ENCODE measurements around the gene ARSH.

ARSH gene

GRCh38 chrX:3052860-3053259, 46.5 kb downstream of the ARSH start:
- no peak overlapping the region for H3K9ac ChIP-seq
- no peaks in the 10 kb centered on the region for H3K27me3 ChIP-seq
- no peak for TF ChIP-seq Cebpa-rat (IDR thresholded peaks at IDR 0.05)
- H3K9me3 ChIP-seq (replicated peaks in 1 of 11) = no peaks in the 10 kb centered on the region; a peak in 1 of 22 replicates
- H3K4me3 ChIP-seq = no peak overlapping the region
- H3K27ac ChIP-seq = no peak overlapping the region
- H3K36me3 ChIP-seq = no peaks in the 10 kb centered on the region
- H3K4me1 ChIP-seq = no peaks in the 10 kb centered on the region
- no peaks in the 10 kb centered on the region for H4K20me1 ChIP-seq
- H3K4me2 ChIP-seq = no peak overlapping the region

- peaks cover 0 to 5% (median 3%) of the 10 kb centered on the region in 11 experiments; a peak in 5 of 22 replicates for H3K9me3 ChIP-seq (replicated peaks in 1 of 11)
- peak overlapping the region; percentile 29 to 72 (median 57); a peak in 20 of 22 replicates for H3K4me2 ChIP-seq
- H3K27ac ChIP-seq = peak overlapping the region in 6 of 11 experiments; percentile 32 to 65 (median 60); a peak in 9 of 22 replicates
- H3K27me3 ChIP-seq = no peaks in the 10 kb centered on the region
- H3K4me1 ChIP-seq = peaks cover 7 to 22% (median 16%) of the 10 kb centered on the region in 10 experiments; a peak in 19 of 20 replicates
- H4K20me1 ChIP-seq = no peaks in the 10 kb centered on the region
- peak overlapping the region in 3 of 11 experiments; percentile 7 to 36 (median 26); a peak in 2 of 22 replicates for H3K9ac ChIP-seq
- no peaks in the 10 kb centered on the region for H3K36me3 ChIP-seq
- H3K4me3 ChIP-seq = no peak overlapping the region
- TF ChIP-seq Cebpa-rat (IDR thresholded peaks at IDR 0.05) = peak in 6 of 11 experiments; percentile 24 to 82 (median 64); a peak in 8 of 22 replicates
Observed at GRCh38 chrX:3066555-3066954, 60.2 kb downstream of the ARSH start.

- H3K36me3 ChIP-seq = no peaks in the 10 kb centered on the region
- TF ChIP-seq Cebpa-rat (IDR thresholded peaks at IDR 0.05) = no peak
- H3K4me3 ChIP-seq = no peak overlapping the region
- H3K27me3 ChIP-seq = no peaks in the 10 kb centered on the region
- H4K20me1 ChIP-seq = no peaks in the 10 kb centered on the region
- H3K9me3 ChIP-seq (replicated peaks in 1 of 11) = no peaks in the 10 kb centered on the region
- no peak overlapping the region for H3K9ac ChIP-seq
- H3K4me1 ChIP-seq = no peaks in the 10 kb centered on the region
- no peak overlapping the region for H3K4me2 ChIP-seq
- H3K27ac ChIP-seq = no peak overlapping the region
Observed at GRCh38 chrX:3075959-3076358, 69.6 kb downstream of the ARSH start.

GRCh38 chrX:3076416-3076991, 70.2 kb downstream of the ARSH start:
- H4K20me1 ChIP-seq = no peaks in the 10 kb centered on the region
- no peak overlapping the region for H3K4me2 ChIP-seq
- TF ChIP-seq Cebpa-rat (IDR thresholded peaks at IDR 0.05) = no peak

More at GRCh38 chrX:3076416-3076991, 70.2 kb downstream of the ARSH start:
- Histone ChIP-seq H3K36me3 (no peaks in the 10 kb centered on the region), H3K27ac (no peak overlapping the region), H3K9me3 (replicated peaks in 1 of 11) (no peaks in the 10 kb centered on the region), H3K9ac (no peak overlapping the region), H3K4me3 (no peak overlapping the region), H3K27me3 (no peaks in the 10 kb centered on the region), H3K4me1 (no peaks in the 10 kb centered on the region)

Measured in BLaER1 treated with 17β-estradiol and CSF1 and Interleukin-3, amounts not matched to agents 10 nM and 100 nM (cell line).